ENCODE data around the gene SYCE3. TPM values are rescaled to one million over a fixed set of nuclear protein-coding genes. Genes with fewer than 3 reads are reported as not detected.
"Not testable (repeated sequence)": the region's sequence is repeated elsewhere in the genome, so short reads cannot be mapped to it uniquely, and the experiment has no call there.

The SYCE3 gene
- total RNA-seq, 1 donor from 2014 or later: not detected

DNA sequence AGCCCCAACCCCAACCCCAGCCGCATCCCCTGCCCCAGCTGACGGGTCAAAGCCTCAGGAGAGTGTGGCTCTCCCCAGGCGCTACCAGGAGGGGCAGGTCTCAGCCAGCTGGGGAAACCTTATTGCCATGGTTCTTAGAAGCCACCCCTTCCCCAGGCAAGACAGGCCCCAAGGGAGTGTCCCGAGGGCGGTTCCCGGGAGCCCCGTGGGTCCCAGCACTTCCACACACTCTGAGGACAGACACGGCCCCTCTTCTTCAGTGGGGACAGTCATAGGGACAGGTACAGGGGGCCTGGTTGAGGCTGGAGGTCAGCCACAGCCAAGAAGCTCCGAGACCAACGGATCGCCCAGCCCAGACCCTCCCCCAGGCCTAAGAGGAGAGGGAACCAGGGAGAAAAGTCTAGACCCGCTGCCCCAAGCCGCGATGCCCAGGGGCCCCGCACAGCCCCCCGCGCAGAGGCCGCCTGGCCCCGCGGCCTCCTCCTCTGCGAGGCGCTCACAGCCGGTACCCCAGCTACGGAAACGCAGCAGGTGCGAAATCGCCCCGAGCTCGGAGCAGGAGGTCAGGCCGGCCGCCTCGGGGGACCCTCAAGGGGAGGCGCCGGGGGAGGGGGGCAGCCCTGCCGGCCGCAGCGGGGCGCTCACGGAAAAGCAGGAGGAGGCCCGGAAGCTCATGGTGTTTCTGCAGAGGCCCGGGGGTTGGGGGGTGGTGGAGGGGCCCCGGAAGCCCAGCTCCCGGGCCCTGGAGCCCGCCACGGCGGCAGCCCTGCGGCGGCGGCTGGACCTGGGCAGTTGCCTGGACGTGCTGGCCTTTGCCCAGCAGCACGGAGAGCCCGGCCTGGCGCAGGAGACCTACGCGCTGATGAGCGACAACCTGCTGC lies 14.4 kb downstream of the SYCE3 start:
- DNase-seq: no peak

DNA sequence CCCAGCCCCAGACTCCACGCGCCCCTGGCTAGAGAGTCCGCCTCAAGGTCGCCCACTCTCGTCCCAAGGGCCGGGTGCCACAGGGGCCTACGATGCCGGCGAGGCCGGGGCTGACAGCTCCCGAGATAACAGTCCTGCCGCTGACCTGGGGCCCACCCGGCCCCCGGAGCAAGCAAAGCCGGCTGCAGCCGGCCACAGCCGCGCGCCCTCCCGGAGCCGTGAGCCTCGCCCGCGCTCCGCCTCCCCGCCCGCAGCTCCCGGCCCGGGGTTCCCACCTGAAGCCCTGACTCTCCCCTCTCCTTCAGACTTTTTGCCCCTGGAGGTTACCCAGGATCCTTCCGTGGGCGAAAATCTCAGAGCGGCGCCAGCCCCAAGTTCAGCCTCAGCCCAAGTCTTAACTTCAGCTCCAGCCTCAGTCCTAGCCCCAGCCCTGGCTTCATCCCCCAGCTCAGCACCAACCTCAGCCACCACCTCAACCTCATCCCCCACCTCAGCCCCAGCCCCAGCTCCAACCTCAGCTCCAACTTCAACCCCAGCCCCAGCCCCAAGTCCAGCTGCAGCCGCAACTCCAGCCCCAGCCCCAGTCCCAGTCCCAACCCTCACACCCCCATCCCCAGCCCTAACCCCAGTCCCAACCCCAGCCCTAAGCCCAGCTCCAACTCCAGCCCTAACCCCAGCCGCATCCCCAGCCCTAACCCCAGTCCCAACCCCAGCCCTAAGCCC lies 15.3 kb downstream of the SYCE3 start:
- no peak for DNase-seq

GRCh38 chr22:50546326-50547262 lies 16.1 kb downstream of the SYCE3 start:
- DNase-seq: no peak

- no peak for DNase-seq
Observed at GRCh38 chr22:50545522-50546325, 17.0 kb downstream of the SYCE3 start, which contains the start of gene KLHDC7B. Gene KLHDC7B, plus strand, starts transcription at chr22:50545899. Its CDS starts 345 bp downstream, at chr22:50546244.

DNA sequence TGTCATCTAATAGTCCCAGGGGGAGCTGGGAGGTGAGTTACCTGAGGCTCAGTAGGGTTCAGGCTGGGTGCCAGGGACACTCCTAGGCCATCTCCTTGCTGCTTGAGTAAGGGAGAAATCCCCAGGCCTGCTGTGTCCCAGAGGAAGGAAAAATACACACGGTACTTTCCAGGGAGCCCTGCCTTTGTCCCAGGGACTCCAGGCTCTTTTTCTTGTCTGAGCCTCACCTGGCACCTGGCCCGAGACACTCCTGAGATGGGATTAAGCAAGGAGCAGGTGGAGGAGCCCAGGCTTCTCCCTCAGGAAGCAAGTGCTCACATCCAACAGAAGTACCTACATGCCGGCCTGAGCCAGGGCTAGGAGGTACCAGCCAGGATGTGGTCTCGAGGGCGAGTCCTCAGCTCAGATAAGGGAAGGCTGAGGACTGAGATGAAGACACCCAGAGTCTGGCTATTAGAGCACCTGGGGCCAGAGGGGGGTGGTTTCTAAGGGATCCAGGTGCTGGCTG lies 17.9 kb downstream of the SYCE3 start:
- DNase-seq: no peak

GRCh38 chr22:50544078-50544745 lies 18.5 kb downstream of the SYCE3 start:
- DNase-seq: peak; percentile 75

DNA sequence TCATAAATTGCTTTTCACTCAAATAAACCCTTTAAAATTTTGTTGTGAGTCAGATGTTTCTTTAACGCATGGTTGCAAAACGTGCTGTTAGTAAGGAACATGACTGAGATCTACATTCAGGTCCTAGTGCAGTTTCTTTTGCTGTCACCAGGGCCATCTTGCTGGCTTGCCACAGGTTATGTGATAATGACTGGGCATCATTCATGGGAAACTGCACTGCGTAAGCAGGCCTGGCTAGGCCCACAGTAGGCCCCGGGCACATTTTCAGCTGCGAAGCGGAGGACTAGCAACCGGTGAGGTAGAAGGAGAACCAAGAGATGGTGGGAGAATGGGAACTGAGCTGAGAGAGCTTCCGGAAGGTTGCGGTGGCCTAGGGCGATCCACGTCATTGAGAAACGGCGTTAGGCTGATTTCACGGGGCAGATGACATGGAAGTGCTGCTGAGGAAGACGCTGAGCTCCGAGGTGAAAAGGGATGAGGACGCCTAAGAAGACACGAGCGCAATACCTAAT lies 20.2 kb downstream of the SYCE3 start:
- no peak for DNase-seq

- DNase-seq: not testable (repeated sequence)
Observed at GRCh38 chr22:50541667-50542026, 21.1 kb downstream of the SYCE3 start.

DNA sequence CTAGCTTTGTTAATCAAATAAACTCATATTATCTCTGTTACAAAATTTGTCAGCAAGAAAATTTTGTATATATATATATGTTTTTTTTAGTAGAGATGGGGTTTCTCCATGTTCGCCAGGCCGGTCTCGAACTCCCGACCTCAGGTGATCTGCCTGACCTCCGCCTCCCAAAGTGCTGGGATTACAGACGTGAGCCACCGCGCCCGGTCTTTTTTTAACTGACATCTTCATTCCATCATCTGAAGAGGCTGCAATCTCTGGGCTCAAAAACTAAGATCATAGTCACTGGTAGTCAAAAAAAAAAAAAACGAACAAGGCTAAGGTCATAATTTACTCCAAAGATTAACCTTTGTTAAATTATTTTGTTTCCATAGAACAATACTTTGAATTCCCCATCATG lies 22.3 kb downstream of the SYCE3 start:
- DNase-seq: no peak

- DNase-seq: no peak
Observed at GRCh38 chr22:50537765-50538164, 25.0 kb downstream of the SYCE3 start.

GRCh38 chr22:50536226-50536625 lies 26.5 kb downstream of the SYCE3 start:
- no peak for DNase-seq

DNA sequence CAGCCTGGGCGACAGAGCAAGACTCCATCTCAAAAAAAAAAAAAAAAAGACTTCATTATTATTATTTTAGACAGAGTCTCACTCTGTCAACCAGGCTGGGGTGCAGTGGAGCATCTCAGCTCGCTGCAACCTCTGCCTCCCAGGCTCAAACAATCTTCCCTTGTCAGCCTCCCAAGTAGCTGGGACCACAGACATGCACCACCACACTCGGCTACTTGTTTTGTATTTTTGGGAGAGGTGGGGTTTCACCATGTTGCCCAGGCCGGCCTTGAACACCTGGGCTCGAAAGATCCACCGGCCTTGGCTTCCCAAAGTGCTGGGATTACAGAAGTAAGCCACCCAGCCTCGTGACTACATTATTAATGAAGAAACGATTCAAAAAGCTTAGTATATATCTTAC lies 27.6 kb downstream of the SYCE3 start:
- DNase-seq: no peak

- DNase-seq: not testable (repeated sequence)
Observed at GRCh38 chr22:50533856-50534711, 28.6 kb downstream of the SYCE3 start.

DNA sequence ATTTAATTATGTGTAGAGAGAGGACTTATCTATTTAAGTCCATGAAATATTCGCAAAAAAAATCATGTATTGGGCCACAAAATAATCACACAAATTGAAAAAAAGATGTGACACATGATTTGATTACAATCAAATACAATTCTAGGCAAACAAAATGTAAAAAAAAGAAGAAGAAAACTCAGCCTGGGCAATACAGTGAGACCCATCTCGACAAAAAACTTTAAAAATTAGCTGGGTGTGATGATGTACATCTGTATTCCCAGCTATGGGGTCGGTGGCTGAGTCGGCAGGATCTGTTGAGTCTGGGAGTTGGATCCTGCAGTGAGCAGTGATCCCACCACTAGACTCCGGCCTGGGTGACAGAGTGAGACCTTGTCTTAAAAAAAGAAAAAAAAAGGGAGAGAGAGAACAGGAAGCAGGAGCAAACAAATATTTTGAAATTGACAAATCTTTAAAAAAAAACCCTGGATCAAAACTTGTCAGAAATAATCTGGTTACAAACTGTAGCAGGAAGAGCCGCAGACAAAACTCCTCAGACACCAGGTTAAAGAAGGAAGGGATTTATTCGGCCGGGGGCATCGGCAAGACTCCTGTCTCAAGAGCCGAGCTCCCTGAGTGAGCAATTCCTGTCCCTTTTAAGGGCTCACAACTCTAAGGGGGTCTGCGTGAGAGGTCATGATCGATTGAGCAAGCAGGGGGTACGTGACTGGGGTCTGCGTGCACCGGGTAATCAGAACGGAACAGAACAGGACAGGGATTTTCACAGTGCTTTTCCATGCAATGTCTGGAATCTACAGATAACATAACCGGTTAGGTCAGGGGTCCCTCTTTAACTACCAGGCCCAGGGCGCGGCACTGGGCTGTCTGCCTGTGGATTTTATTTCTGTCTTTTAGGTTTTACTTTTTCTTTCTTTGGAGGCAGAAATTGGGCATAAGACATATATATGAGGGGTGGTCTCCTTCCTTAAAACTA lies 29.6 kb downstream of the SYCE3 start:
- no peak for DNase-seq

DNA sequence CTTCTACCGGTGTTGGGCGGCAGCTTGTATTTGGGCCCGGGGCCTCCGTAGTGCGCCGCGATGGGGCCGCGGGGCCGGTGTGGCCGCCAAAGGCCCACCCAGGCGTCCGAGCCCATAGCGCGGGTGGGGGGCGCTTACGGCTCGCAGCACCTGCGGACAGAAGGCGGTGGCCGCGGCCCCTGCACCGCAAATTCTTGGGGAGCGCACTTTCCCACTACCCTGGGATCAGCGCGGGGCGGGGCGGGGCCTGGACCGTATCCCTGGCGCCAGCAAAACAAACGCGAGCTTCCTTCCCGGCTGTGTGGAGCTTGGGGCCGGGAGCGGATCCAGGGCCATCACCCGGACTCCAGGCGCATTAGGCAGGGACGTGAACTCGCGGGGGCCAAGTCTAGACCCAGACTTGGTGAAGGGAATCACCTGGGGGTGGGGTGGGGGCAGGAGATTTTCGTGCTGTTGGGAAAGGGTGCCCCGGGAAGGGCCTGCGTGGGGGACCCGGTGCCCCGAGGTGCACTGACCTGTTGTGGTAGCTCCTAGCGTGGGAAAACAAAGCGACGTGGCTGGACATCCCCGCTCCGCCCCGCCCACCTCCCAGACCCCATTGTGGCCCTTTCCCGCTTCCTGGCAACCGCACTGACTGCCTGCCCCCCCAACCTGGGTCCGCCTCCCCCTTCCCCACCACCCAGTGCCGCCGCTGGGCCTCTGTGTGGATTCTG lies 30.6 kb downstream of the SYCE3 start:
- DNase-seq: peak; percentile 74

DNA sequence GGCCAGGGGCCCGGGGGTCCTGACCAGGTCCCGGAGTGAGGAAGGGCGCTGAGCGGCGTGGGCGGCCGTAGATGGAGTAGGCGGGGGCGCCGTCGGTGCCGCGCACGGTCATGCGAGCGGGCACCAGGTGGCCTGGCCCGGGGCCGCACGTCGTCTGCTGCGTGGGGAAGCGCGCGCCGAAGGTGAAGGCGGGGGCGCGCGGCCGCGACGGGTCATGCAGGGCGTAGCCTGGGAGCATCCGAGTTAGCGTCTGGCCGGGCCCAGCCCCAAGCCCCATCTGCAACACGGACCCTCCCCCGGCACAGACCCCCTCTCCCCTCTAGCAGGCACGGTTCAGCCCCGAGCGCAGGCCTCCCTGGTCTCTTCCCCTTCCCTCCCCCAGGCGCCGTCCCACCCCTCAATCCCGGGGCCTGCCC lies 31.2 kb downstream of the SYCE3 start:
- DNase-seq: peak; percentile 22

DNA sequence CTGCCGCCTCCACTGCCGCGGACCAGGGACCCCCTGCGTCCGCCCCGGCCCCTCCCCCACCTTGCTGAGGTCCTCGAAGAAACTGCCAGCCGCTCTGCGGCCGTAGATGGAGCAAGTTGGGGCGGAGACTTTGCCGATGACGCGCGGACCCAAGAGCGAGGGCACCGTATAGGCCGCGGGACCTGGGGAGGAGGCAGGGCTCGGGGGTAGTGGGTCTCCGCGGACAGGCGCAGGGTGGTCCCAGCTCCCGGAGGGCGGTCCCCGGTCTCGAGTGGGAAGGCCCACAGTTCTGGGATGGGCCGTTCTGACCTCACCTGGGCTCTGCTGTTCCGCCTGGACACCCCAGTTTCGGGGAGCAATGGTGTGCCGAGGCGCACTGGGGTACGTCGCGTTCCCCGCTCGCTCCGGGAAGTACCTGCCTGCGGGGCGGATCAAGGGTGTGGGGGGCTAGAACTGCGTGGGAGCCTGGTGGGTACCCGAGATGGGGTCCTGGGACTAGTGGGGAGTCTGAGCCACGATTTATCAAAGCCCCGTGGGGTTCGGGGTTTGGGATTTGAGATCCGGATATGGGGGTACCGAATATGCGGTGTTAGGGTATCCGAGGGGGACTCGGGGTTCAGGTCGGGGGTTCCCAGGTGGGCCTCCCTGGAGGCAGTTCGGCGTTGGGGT lies 31.7 kb downstream of the SYCE3 start:
- DNase-seq: peak; percentile 68

GRCh38 chr22:50530580-50530876 lies 32.2 kb downstream of the SYCE3 start:
- DNase-seq: no peak
